ENCODE data around the gene CHRNA9. TPM values are rescaled to one million over a fixed set of nuclear protein-coding genes. Genes with fewer than 3 reads are reported as not detected.

CHRNA9 gene
- total RNA-seq, 1 experiment from 2014 or later: 6.3 TPM

- no peak for DNase-seq (ENCODE audit: low read depth)
Observed at GRCh38 chr4:40337051-40337450, 1.9 kb downstream of the CHRNA9 start.

GRCh38 chr4:40337523-40337922 is 2.4 kb downstream of the CHRNA9 start:
- no peak for DNase-seq (ENCODE audit: low read depth)

DNA sequence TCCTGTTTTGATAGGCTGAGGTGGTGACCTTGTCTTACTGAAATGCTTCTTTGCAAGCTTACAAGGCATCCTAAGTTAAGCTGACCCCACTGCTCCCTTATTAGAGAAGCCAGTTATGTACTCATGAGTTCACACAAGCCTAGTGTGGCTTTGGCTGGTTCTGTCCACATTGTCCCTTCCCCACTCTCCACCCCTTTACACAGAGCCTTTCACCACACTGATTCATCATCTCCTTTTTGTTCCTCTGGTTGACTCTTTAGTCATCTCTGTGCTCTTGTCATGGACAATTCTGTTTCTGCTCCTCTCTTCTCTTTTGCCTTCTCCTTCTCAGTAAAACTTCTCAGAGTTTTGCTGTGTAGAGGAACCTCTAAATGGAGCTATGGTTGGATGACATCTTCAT is 4.9 kb downstream of the CHRNA9 start:
- peak; percentile 58 for DNase-seq (ENCODE audit: low read depth)

DNA sequence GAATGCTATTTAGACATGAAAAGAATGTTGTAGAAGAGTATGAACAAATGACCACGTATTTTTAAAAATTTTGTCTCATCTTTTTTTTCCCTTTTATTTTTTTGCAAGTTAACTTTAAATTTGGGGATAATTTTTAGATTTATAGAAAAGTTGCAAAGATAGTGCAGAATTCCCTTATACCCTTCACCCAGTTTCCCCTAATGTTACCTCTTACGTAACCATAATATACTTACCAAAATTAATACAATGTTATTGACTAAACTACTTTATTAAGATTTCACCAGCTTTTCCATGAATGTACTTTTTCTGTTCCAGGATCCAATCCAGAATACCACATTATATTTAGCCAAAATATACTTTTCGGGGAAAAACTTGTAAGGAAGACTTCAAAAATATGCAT is 12.3 kb downstream of the CHRNA9 start:
- DNase-seq (ENCODE audit: low read depth): no peak

- no peak for DNase-seq (ENCODE audit: low read depth)
Observed at GRCh38 chr4:40348000-40348399, 12.9 kb downstream of the CHRNA9 start.

GRCh38 chr4:40349561-40350198 is 14.5 kb downstream of the CHRNA9 start:
- DNase-seq (ENCODE audit: low read depth): peak; percentile 54

- DNase-seq (ENCODE audit: low read depth): no peak
Observed at GRCh38 chr4:40350627-40351227, 15.6 kb downstream of the CHRNA9 start.

GRCh38 chr4:40354158-40354557 is 19.0 kb downstream of the CHRNA9 start:
- DNase-seq (ENCODE audit: low read depth): no peak

GRCh38 chr4:40355131-40355530 is 20.0 kb downstream of the CHRNA9 start:
- no peak for DNase-seq (ENCODE audit: low read depth)

DNA sequence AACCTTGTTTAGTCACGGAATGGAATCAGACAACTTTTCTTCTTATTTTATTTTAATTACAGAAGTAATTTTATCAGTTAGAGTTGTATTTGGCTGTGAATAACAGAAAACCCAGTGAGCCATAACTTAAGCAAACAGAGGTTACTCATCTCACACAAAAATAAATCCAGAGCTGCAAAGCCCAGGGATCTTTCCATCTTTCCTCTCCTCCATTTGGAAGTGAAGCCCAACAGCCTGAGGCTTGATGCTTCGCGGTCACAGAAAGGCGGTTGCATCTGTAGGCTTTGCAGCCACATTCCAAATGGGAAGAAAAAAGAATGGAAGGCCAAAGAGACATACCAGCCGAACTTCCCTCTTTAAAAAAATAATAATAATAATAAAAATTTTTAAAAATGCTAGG is 22.6 kb downstream of the CHRNA9 start:
- DNase-seq (ENCODE audit: low read depth): no peak

- DNase-seq (ENCODE audit: low read depth): no peak
Observed at GRCh38 chr4:40361338-40361737, 26.2 kb downstream of the CHRNA9 start.

GRCh38 chr4:40363382-40363920 is 28.3 kb downstream of the CHRNA9 start:
- DNase-seq (ENCODE audit: low read depth): no peak

GRCh38 chr4:40363945-40364344 is 28.8 kb downstream of the CHRNA9 start:
- DNase-seq (ENCODE audit: low read depth): no peak

DNA sequence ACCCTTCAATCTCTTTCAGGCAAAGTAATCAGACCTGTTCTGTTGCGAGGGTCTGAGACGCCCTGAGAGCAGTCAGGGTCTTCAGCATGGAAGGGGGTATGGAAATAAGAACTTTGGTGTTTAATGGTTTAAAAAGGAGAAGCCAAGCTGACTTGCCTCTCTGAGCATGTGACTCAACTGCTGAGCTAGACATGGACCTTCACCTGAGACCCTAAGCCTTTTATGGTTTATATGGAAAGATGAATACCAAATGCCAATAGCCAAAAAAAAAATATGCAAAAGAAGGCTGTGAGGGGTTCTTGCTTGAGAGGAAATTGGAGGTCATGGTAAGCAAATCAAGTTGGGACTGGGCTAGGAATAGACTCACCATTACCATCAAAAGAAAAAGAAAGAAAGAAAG is 30.6 kb downstream of the CHRNA9 start:
- no peak for DNase-seq (ENCODE audit: low read depth)

GRCh38 chr4:40367451-40367850 is 32.3 kb downstream of the CHRNA9 start:
- no peak for DNase-seq (ENCODE audit: low read depth)

- DNase-seq (ENCODE audit: low read depth): no peak
Observed at GRCh38 chr4:40369437-40370274, 34.5 kb downstream of the CHRNA9 start.

- DNase-seq (ENCODE audit: low read depth): no peak
Observed at GRCh38 chr4:40372651-40373050, 37.5 kb downstream of the CHRNA9 start.

DNA sequence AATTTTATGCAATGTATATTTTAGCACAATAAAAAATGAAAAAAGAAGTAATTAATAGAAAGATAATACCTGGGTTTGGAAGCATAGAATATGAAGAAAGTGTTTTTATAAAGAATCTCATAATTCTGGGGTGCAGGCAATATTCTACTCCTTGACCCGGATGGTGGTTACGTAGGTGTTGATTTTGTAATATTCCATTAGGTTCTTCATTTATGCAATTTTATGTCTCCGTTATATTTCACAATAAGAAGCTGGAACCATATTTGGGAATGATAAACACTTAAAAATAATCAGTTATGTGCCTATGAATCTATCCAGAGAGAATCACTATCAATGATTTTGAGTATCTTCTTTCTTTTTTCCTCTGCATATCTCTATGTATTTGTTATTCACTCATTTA is 38.5 kb downstream of the CHRNA9 start:
- DNase-seq (ENCODE audit: low read depth): no peak

DNA sequence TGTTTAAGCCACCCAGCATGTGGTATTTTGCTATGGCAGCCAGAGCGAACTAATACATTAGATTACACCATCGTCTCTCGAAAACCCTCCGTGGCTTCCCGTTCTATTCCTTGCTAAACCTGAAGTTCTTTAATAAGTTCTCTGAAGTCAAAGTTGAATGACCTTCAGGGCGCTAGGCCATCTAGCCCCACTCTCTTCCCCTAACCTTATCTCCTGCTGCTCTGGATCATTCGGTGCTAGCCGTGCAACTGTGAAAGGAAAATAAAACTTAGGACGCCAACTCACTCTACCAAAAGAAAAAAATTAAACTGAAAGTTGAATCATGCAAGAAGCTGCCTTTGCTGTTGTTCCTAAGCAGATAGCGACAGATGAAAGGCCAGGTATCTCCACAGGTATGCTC is 40.0 kb downstream of the CHRNA9 start:
- no peak for DNase-seq (ENCODE audit: low read depth)

DNA sequence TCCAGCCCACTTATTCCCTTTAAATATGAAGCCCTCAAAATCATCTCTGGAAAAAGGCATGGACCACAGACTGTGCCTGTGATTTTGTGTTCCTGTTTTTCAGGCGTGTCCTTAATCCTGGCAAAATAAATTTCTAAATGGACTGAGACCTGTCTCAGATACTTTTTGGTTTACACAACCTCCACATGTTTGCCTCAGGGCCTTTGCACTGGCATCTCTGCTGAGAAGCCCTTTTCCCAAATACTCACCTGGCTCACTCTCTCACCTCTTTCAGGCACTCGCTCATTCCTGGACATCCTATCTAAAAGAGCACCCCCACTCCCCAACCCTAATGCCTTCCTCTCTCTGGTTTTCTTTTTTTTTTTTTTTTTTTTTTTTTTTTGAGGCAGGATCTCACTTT is 40.5 kb downstream of the CHRNA9 start:
- DNase-seq (ENCODE audit: low read depth): no peak

GRCh38 chr4:40377512-40378365 is 42.6 kb downstream of the CHRNA9 start:
- DNase-seq (ENCODE audit: low read depth): no peak

All from HT1080 (cell line).